Lung microvascular endothelial cell (primary cell): ENCODE measurements around the gene CADPS2. TPM values are rescaled to one million over a fixed set of nuclear protein-coding genes. Genes with fewer than 3 reads are reported as not detected.

Source experiments
- DNase-seq, 2 donors: peaks; one replicate each; pipeline versions ENCODE4 v3.0.0 to v3.0.0-alpha.2; 2010; ENCODE audit warnings: low read depth in 2 of 2
- total RNA-seq: library from RNA; depleted of rRNA; stranded (reverse); fragments of >200 nt; gene quantifications from 2 replicates; pipeline ENCODE4 v1.2.1, GENCODE V29; 2014

The CADPS2 gene
- total RNA-seq, result 44.2 and 48.0 TPM in 2 replicates

GRCh38 chr7:122886357-122887081, at the start of gene CADPS2:
Gene CADPS2 (minus strand): TSS chr7:122886460. CDS start chr7:122886337, 123 bp downstream.
- peak; percentile 93 to 95 for DNase-seq

DNA sequence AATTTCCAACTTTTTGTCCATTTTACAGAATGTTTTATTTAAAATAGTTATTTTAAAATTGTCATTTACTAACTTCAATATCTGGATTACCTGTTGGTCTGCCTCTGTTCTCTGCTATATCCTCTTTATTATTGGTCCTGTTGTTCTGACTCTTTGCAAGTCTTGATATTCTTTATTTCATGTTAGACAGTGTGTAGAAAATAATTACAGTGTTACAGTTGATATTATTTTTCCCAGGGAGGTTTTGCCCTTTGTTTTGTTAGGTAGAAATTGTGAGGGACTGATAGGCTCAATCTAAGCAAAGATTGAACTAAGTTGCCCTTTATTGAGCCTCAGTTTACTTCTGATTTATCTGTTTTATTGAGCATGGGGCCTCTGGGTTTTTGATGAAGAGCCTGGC, 49.4 kb upstream of the CADPS2 start:
- no peak for DNase-seq

DNA sequence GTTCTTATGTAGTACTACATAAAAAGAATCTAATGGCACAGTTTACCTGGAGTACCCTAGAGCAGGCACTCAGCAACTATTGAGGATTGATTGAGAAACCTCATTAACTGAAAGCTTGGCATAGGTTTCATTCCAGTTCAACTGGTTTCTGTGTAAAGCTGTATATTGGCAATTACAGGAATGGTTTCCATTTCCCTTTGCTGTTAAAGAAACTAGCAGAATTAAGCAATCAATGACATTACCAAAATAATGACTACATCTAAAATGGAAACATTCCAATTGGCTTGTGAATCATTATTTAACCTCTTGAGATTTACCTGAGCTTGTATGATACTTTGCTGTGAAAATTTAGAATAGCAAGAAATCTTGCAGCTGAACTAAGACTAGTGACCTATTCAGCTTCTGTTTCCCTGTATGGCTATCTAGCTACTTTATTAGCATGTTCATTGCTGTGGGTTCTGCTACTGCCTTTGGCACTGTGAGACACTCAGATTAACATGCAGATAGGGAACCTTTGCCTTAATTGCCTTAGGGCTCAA, 33.5 kb upstream of the CADPS2 start:
- DNase-seq, result no peak

DNA sequence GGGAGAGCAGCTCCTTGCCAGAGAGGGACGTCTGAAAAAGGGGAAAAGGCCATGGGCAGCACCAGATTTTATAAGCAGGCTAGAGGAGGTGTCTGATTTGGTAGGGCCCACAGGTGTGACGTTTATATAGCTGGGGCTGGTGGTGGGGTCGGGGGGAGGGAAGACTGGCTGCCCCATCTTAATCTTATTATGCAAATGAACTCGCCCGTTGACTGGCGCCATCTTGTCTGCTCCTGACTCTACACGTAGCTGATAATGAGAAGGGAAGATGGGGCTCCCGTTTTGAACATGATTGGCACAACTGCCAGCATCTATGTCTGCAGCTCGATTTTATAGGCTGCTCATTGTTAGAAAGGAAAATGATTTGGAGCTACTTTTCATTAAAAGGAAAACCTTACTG, 28.6 kb upstream of the CADPS2 start:
- no peak for DNase-seq

GRCh38 chr7:122913608-122914007, 27.3 kb upstream of the CADPS2 start:
- DNase-seq, result no peak

GRCh38 chr7:122902751-122903495, 16.7 kb upstream of the CADPS2 start:
- DNase-seq, result peak in 1 of 2 donors; percentile 6

DNA sequence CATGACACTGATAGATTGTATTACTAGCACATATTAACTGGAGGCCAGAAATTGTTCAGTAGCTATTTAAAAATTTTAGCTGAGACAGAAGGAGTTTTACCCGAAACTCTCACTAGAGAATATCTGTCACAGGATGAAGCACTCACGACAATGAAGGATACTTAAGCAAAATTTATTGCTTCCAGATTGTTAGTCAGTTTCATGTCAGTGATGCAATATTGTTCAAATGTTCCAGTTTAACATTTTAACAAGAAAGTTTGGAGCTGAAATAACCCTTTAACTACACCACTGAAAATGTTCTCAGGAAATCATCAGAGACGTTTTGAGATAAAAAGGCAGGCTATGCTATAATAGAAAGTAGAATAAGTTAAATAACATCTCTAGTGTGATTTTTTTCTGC, 15.0 kb upstream of the CADPS2 start:
- no peak for DNase-seq

DNA sequence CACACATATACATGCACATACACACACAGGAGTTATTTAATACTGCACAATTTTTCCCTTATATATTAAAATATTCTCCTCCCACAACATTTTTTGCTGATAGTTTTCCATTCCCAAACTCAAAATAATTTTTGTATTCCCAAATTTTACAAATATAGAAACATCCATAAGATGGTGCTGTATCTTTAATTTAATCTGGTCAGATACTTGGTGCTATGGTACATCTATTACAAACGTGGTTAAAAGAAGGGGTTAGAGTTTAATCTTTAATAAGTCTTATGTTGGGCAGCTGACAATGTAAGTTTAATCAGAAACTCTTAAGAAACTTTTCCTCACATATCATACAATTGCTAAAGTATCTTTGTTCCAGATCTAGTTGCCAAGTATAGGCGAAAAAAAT, 10.2 kb upstream of the CADPS2 start:
- DNase-seq, result peak in 1 of 2 donors; percentile 17

DNA sequence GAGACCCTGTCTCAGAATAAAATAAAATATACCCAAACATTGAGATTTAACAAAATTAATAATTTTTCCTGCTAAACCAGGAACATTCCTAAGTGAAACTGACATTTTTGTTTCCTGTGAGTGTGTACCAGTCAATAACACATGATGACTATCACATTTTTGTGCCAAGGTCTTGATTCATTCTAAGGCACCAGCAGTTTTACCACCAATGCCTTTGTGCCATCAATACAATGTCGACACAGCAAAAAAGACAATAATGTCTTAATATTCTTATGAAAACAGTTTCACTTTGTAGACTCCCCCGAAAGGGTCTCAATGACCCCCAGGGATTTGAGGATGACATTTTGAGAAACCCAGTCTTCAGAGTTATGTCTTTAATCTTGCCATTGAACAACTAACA, 7.2 kb upstream of the CADPS2 start:
- DNase-seq, result no peak

DNA sequence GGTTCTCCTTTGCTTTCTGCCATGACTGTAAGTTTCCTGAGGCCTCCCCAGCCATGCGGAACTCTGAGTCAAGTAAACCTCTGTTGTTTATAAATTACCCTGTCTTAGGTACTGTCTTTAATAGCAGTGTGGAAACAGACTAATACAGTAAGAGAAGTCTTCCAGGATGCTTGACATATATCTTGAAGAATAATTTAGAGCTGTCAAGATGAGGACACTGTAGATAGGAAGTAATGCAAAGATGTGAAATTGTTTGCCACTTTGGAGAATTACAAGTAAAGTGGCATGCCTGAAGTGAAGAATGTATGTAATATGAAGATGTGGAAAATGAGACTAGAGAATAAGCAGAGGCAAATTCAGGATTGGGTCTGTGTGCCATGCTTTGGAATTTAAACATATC, 2.9 kb upstream of the CADPS2 start:
- DNase-seq, result no peak

GRCh38 chr7:122887848-122888247, 1.6 kb upstream of the CADPS2 start:
- DNase-seq, result no peak

DNA sequence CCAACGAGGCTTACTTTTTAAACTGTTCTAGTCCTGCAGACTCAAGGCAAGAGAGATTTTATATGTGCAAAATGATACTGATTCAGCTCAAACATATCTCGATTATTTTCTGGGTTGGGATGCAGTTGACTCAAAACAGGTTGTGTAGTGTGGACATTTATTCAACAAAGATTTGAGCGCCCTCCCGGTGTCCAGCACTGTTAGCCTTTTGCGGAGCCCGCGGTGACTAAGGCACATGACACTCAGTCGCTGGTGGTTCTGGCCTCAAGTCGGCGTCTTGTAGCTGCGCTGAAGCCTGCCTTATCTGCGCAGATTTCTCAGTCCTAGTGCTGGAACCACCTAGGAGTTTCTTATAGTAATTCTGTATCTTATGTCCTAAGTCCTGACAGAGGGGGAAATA, 938 bp upstream of the CADPS2 start:
- DNase-seq, result peak; percentile 74 to 88

DNA sequence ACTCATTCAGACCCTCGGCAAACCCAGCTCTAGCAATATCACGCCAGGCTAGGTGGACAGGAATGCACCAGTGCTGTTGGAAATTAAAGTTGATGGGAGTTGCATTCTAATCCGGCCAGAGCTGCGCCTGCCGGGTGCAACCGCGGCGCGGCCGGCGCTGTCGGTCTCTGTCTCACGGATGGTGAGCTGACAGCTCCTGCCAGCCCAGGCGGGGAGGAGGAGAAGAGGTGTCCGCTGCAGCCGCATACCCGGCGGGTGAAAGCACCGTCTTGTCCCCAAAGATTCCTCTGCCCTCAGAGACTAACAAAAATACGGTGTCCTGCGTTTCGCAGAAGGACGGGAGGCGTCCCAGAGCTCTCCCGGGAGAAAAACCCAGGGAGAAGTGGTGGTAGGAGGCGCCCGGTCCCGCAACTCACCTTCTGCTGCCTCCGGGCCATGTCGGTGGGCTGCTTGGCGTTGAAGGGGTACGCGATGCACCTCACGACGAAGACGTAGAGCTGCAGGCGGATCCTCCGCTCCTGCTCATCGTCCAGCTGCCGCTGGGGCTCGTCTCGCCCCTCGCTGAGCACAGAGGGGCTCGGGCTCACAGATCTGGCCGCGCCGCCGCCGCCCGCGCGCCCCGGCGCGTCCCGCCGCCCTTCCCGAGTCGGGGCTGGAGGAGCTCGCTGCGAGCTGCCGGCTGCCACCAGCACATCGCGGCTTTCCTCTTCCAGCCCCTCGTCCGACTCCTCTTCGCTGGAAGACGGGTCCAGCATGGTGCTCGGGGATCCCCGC, 490 bp downstream of the CADPS2 start:
- DNase-seq, result peak; percentile 65 to 75

- DNase-seq, result peak in 1 of 2 donors; percentile 14
Observed at GRCh38 chr7:122884186-122884585, 2.1 kb downstream of the CADPS2 start.

GRCh38 chr7:122883049-122883680, 3.1 kb downstream of the CADPS2 start:
- DNase-seq, result no peak

DNA sequence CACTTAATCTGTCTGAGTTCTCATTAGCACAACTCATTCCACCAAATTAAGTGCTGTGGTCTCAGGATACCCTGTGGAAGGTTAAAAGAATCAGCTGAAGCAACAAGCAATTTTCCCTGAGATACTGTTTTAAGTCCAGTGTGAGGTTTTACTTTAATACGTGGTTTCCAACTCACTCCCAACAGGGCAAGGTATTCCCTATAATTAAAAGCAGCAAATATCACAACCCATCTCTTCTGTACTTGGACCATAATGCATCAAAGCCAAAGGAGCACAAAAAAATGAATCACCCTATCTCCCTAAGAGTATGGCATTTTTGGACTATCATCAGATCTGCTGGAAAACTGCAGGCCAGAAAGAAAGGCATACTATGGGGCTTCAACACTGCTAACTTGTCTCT, 4.9 kb downstream of the CADPS2 start:
- no peak for DNase-seq

DNA sequence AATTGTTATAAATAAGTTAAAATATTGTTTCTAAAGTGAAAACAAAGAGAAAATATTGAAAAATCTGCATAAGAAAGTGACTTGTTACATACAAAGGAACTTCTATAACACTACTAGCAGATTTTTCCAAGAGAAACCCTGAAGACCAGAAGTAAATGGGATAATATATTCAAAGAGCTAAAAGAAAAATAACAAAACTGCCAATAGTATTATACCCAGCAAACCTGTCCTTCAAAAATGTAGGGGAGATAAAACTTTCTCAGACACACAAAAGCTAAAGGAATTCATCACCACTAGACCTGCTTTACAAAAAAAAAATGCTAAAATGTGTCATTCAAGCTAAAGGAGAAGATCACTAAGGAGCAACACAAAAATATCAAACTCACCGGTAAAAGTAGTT, 17.0 kb downstream of the CADPS2 start:
- DNase-seq, result no peak

DNA sequence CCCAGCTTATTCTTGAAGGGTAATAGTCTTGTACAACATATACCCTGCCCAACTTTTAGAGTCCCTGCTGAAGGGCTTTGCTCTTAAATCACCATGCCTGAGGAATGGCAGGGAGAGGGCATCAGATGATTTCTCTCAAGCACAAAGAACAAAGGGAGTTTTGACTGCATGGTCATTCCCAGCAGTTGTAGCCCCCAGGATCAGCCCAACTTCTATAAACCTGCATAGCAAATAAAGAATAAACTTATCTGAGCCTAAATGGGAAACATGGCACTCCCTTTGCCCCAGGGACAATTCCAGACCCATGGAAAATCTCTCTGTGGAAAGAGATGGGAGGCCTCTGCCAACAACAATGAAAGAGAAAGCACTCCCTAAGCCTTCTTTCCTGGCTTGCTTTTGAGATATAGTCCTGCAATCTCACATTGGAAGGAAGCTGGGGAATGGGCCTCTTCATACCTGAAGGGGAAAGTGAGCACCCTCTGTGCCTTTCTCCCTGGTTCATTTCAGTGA, 18.7 kb downstream of the CADPS2 start:
- peak in 1 of 2 donors; percentile 25 for DNase-seq

DNA sequence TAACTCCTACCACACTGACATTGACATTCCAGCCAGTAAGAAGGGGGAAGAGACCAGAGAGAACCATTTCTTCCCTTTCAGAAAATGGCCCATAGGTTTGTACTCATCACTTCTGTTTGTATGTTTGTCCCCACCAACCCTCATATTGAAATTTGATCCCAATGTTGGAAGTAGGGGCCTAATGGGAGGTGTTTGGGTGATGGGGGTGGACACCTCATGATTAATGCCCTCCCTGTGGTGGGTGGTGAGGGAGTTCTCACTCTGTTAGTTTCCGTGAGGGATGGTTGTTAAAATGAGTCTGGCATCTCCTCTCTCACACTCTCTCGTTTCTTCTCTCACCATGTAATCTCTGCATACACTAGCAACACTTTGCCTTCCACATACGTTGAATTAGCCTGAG, 21.4 kb downstream of the CADPS2 start:
- no peak for DNase-seq

DNA sequence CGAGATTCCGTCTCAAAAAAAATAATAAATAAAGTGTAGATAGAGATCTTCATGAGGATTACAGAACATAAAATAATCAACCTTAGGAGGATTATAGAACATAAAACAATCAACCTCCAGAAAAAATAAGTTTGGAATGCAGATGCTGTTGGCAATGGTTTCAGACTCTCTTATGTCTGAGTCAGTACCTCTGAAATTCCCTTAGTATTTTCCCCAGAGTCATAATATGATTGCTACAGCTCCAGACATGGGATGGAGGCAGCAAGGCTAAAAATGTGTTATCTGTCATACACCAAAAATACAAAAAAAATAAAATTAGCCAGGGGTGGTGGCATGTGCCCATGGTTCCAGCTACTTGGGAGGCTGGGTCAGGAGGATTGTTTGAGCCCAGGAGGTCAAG, 22.2 kb downstream of the CADPS2 start:
- DNase-seq, result no peak

DNA sequence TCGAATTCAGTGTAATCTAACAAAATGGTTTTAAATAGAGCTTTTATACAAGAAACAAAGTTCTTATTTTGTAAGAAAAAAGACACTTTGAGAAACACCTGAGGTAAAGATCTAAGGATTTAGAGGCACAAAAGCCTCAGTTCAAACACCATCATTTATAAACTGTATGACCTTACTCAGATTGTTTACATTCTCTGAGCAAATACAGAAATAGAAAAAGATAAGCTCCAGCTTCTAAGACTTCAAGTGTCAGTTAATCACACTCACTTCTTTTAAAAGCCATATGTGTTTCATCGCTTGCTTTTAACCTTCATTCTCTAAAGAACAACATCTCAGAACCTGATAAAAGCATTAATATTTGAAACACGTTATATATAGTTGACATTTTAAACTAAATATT, 27.9 kb downstream of the CADPS2 start:
- DNase-seq, result no peak
